ENCODE results near the gene DYNC1LI1.

- TF ChIP-seq CTCF (IDR thresholded peaks at IDR 0.05; ENCODE audit: low read depth, low read length, missing input control) (no peak), GABPA (IDR thresholded peaks at IDR 0.05 in 1 of 2, conservative IDR thresholded peaks at IDR 0.05 in 1 of 2) (no peak), ATF3 (IDR thresholded peaks at IDR 0.05) (no peak)
Observed at GRCh38 chr3:32577174-32577573, 6.5 kb upstream of the DYNC1LI1 start.
